Measurements from ENCODE around the gene OR9Q1. TPM values are rescaled to one million over a fixed set of nuclear protein-coding genes. Genes with fewer than 3 reads are reported as not detected.

Gene OR9Q1
- total and polyA plus RNA-seq, 2 of the 8 experiments (the other 6 are each of a cell fraction or from before 2014, with no cell fraction given), result not detected

GRCh38 chr11:58134151-58134550 lies 110.5 kb downstream of the OR9Q1 start (continued):
- TF ChIP-seq RNF2 (IDR thresholded peaks at IDR 0.05; ENCODE audit: borderline replicate concordance, low read depth, low read length, missing control alignments, poor library complexity, severe bottlenecking) (no peak), TAF7 (optimal IDR thresholded peaks at IDR 0.05; ENCODE audit: borderline replicate concordance, low read depth, low read length) (no peak), RAD21 (IDR thresholded peaks at IDR 0.05 in 1 of 2, conservative IDR thresholded peaks at IDR 0.05 in 1 of 2; ENCODE audit: low read depth in 2 of 2, low read length in 2 of 2) (no peak)
